DND-41 (cell line): ENCODE data around the gene FIG4.

Experiments
- ATAC-seq: fragments of 200-7000 bp; cut with Tn5 transposase; 3 replicates; pipeline ENCODE4 v1.9.1; 2021; ENCODE audit warnings: low read depth; ENCODE audit not compliant: insufficient read depth
- DNase-seq: peaks from one replicate; pipeline ENCODE4 v3.0.0-alpha.2; 2020
- H2AFZ ChIP-seq: 2 replicates; pipeline ENCODE4 v1.6.0; 2012; ENCODE audit warnings: low read depth, low read length
- H3K27ac ChIP-seq: 2 replicates; pipeline ENCODE4 v1.5.1; 2012; ENCODE audit warnings: low read length, inconsistent platforms
- H3K27me3 ChIP-seq: fragments of 200-600 bp; sonication (generic); 2 replicates; pipeline ENCODE4 v1.6.0; 2012; ENCODE audit warnings: low read length, mild to moderate bottlenecking, inconsistent platforms; ENCODE audit not compliant: insufficient read depth, poor library complexity
- H3K36me3 ChIP-seq: 2 replicates; pipeline ENCODE4 v1.5.1; 2012; ENCODE audit warnings: low read length, inconsistent platforms; ENCODE audit not compliant: insufficient read depth
- H3K4me1 ChIP-seq: 2 replicates; pipeline ENCODE4 v1.5.1; 2012; ENCODE audit warnings: mild to moderate bottlenecking, low read length; ENCODE audit not compliant: insufficient read depth
- H3K4me2 ChIP-seq: 2 replicates; pipeline ENCODE4 v1.6.0; 2012; ENCODE audit warnings: mild to moderate bottlenecking, moderate library complexity, low read length, inconsistent platforms; ENCODE audit not compliant: insufficient read depth
- H3K4me3 ChIP-seq, 2 experiments: fragments of 200-600 bp in 1 of 2; shearing (Covaris generic) in 1 of 2; 2 replicates each; pipeline ENCODE4 v1.5.1; 2012 to 2016; ENCODE audit warnings: inconsistent platforms in 2 of 2, low read length in 2 of 2, mild to moderate bottlenecking in 2 of 2, low read depth in 1 of 2, moderate library complexity in 1 of 2
- H3K79me2 ChIP-seq: 2 replicates; pipeline ENCODE4 v1.6.0; 2012; ENCODE audit warnings: low read length, inconsistent platforms; ENCODE audit not compliant: insufficient read depth
- H3K9ac ChIP-seq: 2 replicates; pipeline ENCODE4 v1.6.0; 2012; ENCODE audit warnings: low read depth, mild to moderate bottlenecking, inconsistent platforms, low read length, moderate library complexity
- H3K9me3 ChIP-seq: 2 replicates; pipeline ENCODE4 v1.5.1; 2012; ENCODE audit warnings: low read length, moderate library complexity, mild to moderate bottlenecking, inconsistent platforms; ENCODE audit not compliant: insufficient read depth, severe bottlenecking
- H4K20me1 ChIP-seq: 2 replicates; pipeline ENCODE4 v1.6.0; 2012; ENCODE audit warnings: low read length; ENCODE audit not compliant: insufficient read depth
- CTCF ChIP-seq: IDR thresholded peaks from 2 replicates; pipeline ENCODE4 v1.5.1; 2012; ENCODE audit warnings: borderline replicate concordance, low read length, moderate library complexity, mild to moderate bottlenecking; ENCODE audit not compliant: poor library complexity, severe bottlenecking; ENCODE audit errors: extremely low read depth
- EZH2 ChIP-seq: IDR thresholded peaks from 3 replicates; pipeline ENCODE4 v1.6.1; 2012; ENCODE audit warnings: borderline replicate concordance, low read depth, mild to moderate bottlenecking, moderate library complexity, low read length, inconsistent platforms; ENCODE audit not compliant: severe bottlenecking

The FIG4 gene

GRCh38 chr6:109815054-109815453, 124.0 kb downstream of the FIG4 start:
- H3K79me2 ChIP-seq, result no peaks in the 10 kb centered on the region
- H3K36me3 ChIP-seq, result no peaks in the 10 kb centered on the region
- no peaks in the 10 kb centered on the region for H3K9me3 ChIP-seq
- TF ChIP-seq CTCF (no peak), EZH2 (no peak)
- no peak for DNase-seq
- H3K4me3 ChIP-seq, result no peak overlapping the region
- no peak for ATAC-seq
- H3K9ac ChIP-seq, result no peak overlapping the region
- no peaks in the 10 kb centered on the region for H4K20me1 ChIP-seq
- H3K4me2 ChIP-seq, result no peak overlapping the region
- no peaks in the 10 kb centered on the region for H3K4me1 ChIP-seq
- no peak overlapping the region for H2AFZ ChIP-seq
- no peak overlapping the region for H3K27ac ChIP-seq
- no peaks in the 10 kb centered on the region for H3K27me3 ChIP-seq

GRCh38 chr6:109816452-109817374, 125.6 kb downstream of the FIG4 start:
- Histone ChIP-seq H2AFZ (no peak overlapping the region), H3K4me3 (no peak overlapping the region), H3K27me3 (no peaks in the 10 kb centered on the region), H3K79me2 (no peaks in the 10 kb centered on the region), H3K4me2 (no peak overlapping the region), H4K20me1 (no peaks in the 10 kb centered on the region), H3K36me3 (no peaks in the 10 kb centered on the region), H3K9ac (no peak overlapping the region), H3K9me3 (no peaks in the 10 kb centered on the region), H3K4me1 (no peaks in the 10 kb centered on the region), H3K27ac (no peak overlapping the region)
- no peak for TF ChIP-seq EZH2
- no peak for TF ChIP-seq CTCF
- DNase-seq (no peak), ATAC-seq (no peak)

GRCh38 chr6:109820706-109821350, 129.7 kb downstream of the FIG4 start:
- no peak for TF ChIP-seq CTCF
- no peak for TF ChIP-seq EZH2
- Histone ChIP-seq H3K4me1 (no peaks in the 10 kb centered on the region), H3K79me2 (no peaks in the 10 kb centered on the region), H2AFZ (no peak overlapping the region), H3K4me2 (no peak overlapping the region), H3K27me3 (no peaks in the 10 kb centered on the region), H4K20me1 (no peaks in the 10 kb centered on the region), H3K36me3 (no peaks in the 10 kb centered on the region), H3K9ac (no peak overlapping the region), H3K9me3 (no peaks in the 10 kb centered on the region), H3K27ac (no peak overlapping the region), H3K4me3 (no peak overlapping the region)
- DNase-seq (no peak), ATAC-seq (no peak)
